Breast epithelium (tissue), 4 donors: ENCODE measurements around the gene KDSR. TPM values are rescaled to one million over a fixed set of nuclear protein-coding genes. Genes with fewer than 3 reads are reported as not detected.

ENCODE experiments used
- DNase-seq, 2 donors: peaks; one replicate each; pipeline ENCODE4 v3.0.0-alpha.2; 2019; ENCODE audit warnings: low spot score in 2 of 2
- H3K27ac ChIP-seq, 2 donors: fragments of 200-600 bp; sonication (generic) in 1 of 2; one replicate each; pipeline ENCODE4 v1.5.1; 2016 to 2019; ENCODE audit warnings: mild to moderate bottlenecking in 1 of 2
- H3K27me3 ChIP-seq, 2 donors: fragments of 200-600 bp; sonication (generic) in 1 of 2; one replicate each; pipeline versions ENCODE4 v1.5.1 to v1.6.0; 2017 to 2019; ENCODE audit warnings: control low read depth in 1 of 2, mild to moderate bottlenecking in 1 of 2
- H3K36me3 ChIP-seq: fragments of 200-600 bp; one replicate; pipeline ENCODE4 v1.5.1; 2019
- H3K4me1 ChIP-seq, 2 donors: fragments of 200-600 bp; sonication (generic); one replicate each; pipeline ENCODE4 v1.5.1; 2016 to 2019; ENCODE audit warnings: control low read depth in 1 of 2
- H3K4me3 ChIP-seq, 3 donors: fragments of 200-600 bp; sonication (generic); 1 replicate in 2 of 3; 2 replicates in 1 of 3; pipeline ENCODE4 v1.5.1; 2016 to 2019; ENCODE audit warnings: mild to moderate bottlenecking in 3 of 3, moderate library complexity in 2 of 3
- H3K9me3 ChIP-seq, 2 donors: fragments of 200-600 bp; sonication (generic) in 1 of 2; one replicate each; pipeline ENCODE4 v1.5.1; 2016 to 2019; ENCODE audit warnings: control low read depth in 1 of 2
- CTCF ChIP-seq, 3 donors: fragments of 450-650 bp; IDR thresholded peaks; one replicate each; pipeline ENCODE4 v1.5.1; 2016 to 2017; ENCODE audit warnings: antibody characterized with exemption in 3 of 3, mild to moderate bottlenecking in 3 of 3, moderate library complexity in 3 of 3
- POLR2A ChIP-seq: fragments of 450-650 bp; IDR thresholded peaks from one replicate; pipeline ENCODE4 v1.6.1; 2016; ENCODE audit warnings: antibody characterized with exemption, mild to moderate bottlenecking, moderate library complexity
- POLR2AphosphoS5 ChIP-seq, 3 donors: sonication (generic); formaldehyde crosslinking; IDR thresholded peaks; one replicate each; pipeline ENCODE4 v1.6.1; 2017; ENCODE audit warnings: antibody characterized with exemption in 3 of 3
- intact Hi-C: fragments of 100-400 bp; cut with DNase I; formaldehyde crosslinking; loops from one replicate; pipeline ENCODE4 v1.15.1; 2023; ENCODE audit warnings: low total_unique reads
- total RNA-seq, 3 donors: library from RNA; depleted of rRNA; stranded (reverse); fragments of >200 nt; gene quantifications; one replicate each; pipeline ENCODE4 v1.1.0, GENCODE V29; 2016

The KDSR gene
- total RNA-seq, 3 donors from 2014 or later: 41.6 to 53.0 (median 48.9) TPM

DNA sequence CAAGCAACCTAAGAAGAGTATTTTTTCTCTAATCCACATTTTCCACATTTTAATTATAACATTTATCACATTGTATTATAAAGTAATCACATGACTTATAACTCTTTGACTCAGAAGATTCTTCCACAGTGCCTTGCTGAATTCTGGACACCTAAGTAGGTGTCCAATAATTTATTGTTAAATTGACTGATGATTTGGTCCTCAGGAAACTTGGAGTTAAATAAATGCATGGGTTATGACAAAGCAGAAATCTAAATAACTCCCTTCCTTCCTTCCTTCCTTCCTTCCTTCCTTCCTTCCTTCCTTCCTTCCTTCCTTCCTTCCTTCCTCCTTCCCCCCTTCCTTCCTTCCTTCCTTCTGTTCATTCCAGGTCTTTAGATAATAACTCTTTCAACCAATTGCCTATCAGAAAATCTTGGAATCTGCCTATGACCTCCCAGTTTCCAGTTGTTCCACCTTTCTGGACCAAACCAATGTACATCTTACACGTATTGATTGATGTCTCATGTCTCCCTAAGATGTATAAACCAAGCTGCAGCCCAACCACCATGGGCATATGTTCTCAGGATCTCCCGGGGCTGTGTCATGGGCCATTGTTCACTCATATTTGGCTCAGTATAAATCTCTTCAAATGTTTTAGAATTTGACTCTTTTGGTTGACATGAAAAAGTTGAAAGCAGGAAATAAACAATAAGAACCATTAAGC is 10.4 kb upstream of the KDSR start:
- Histone ChIP-seq H3K4me1 (no peaks in the 10 kb centered on the region), H3K27me3 (no peaks in the 10 kb centered on the region), H3K36me3 (no peaks in the 10 kb centered on the region), H3K27ac (no peak overlapping the region), H3K9me3 (peaks cover 0 to 5% of the 10 kb centered on the region in 2 donors), H3K4me3 (no peak overlapping the region)
- no peak for TF ChIP-seq POLR2A
- no peak for TF ChIP-seq POLR2AphosphoS5 (IDR thresholded peaks at IDR 0.05)
- TF ChIP-seq CTCF (IDR thresholded peaks at IDR 0.05): no peak
- no peak for DNase-seq
- intact Hi-C loops: no loop called here

- H3K4me1 ChIP-seq: no peaks in the 10 kb centered on the region
- no peak for DNase-seq
- no peak for TF ChIP-seq CTCF (IDR thresholded peaks at IDR 0.05)
- TF ChIP-seq POLR2A: no peak
- TF ChIP-seq POLR2AphosphoS5 (IDR thresholded peaks at IDR 0.05): no peak
- no peak overlapping the region for H3K4me3 ChIP-seq
- H3K9me3 ChIP-seq: peaks cover 0 to 5% of the 10 kb centered on the region in 2 donors
- no peaks in the 10 kb centered on the region for H3K36me3 ChIP-seq
- intact Hi-C loops: no loop called here
- no peaks in the 10 kb centered on the region for H3K27me3 ChIP-seq
- H3K27ac ChIP-seq: no peak overlapping the region
Measured at GRCh38 chr18:63376538-63376937, 9.5 kb upstream of the KDSR start.

DNA sequence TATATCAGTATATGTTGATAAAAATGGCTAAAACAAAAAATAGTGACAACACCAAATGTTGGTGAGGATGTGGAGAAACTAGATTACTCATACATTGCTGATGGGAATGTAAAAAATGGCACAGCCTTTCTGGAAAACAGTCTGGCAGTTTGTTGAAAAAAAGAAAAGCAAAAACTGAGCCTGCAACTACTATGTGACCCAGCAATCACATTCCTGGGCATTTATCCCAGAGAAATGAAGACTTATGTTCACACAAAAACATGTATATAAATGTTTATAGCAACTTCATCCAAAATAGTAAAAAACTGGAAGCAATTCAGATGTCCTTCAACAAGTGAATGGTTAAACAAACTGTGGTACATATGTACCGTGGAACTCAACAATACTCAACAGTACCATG is 7.5 kb upstream of the KDSR start:
- no peaks in the 10 kb centered on the region for H3K36me3 ChIP-seq

DNA sequence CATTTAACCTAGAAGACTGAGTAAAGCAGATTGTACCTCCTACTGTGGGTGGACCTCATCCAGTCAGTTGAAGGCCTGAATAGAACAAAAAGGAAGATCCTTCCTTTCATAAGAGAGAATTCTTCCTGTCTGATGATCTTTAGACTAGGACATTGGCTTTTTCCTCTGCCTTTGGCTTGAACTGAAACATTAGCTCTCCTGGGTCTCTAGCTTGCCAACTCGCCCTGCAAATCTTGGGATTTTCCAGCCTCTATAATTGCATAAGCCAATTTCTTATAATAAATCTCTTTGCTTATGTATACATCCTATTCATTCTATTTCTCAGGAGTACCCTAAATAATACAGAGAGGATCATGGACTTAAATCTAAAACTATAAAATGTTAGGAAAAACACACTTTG is 6.2 kb upstream of the KDSR start:
- intact Hi-C loops: no loop called here
- no peaks in the 10 kb centered on the region for H3K4me1 ChIP-seq
- H3K27ac ChIP-seq: no peak overlapping the region

More for the DNA sequence above, 7.5 kb upstream of the KDSR start:
- Histone ChIP-seq H3K4me1 (no peaks in the 10 kb centered on the region), H3K4me3 (no peak overlapping the region), H3K27me3 (no peaks in the 10 kb centered on the region), H3K27ac (no peak overlapping the region), H3K9me3 (peaks cover 0 to 5% of the 10 kb centered on the region in 2 donors)
- TF ChIP-seq POLR2A: no peak
- no peak for TF ChIP-seq CTCF (IDR thresholded peaks at IDR 0.05)
- no peak for TF ChIP-seq POLR2AphosphoS5 (IDR thresholded peaks at IDR 0.05)
- intact Hi-C loops: no loop called here
- DNase-seq: no peak

More for the DNA sequence above, 6.2 kb upstream of the KDSR start:
- no peaks in the 10 kb centered on the region for H3K36me3 ChIP-seq
- peaks cover 0 to 5% of the 10 kb centered on the region in 2 donors for H3K9me3 ChIP-seq
- TF ChIP-seq POLR2AphosphoS5 (IDR thresholded peaks at IDR 0.05) (no peak), CTCF (IDR thresholded peaks at IDR 0.05) (no peak), POLR2A (no peak)
- H3K4me3 ChIP-seq: no peak overlapping the region
- no peaks in the 10 kb centered on the region for H3K27me3 ChIP-seq
- no peak for DNase-seq
